T1000 (cell line): ENCODE measurements around the gene KHK.

Source experiments
- DNase-seq: peaks from one replicate; lab custom pipeline; 2025; ENCODE audit warnings: mixed read lengths; lab: John Stamatoyannopoulos, UW

KHK gene

GRCh38 chr2:27082773-27083409 is 3.7 kb upstream of the KHK start:
- no peak for DNase-seq

- no peak for DNase-seq
These were observed 2.9 kb upstream of the KHK start for GRCh38 chr2:27083410-27084296.

- no peak for DNase-seq
These were observed 2.1 kb upstream of the KHK start for GRCh38 chr2:27084297-27085061.

- no peak for DNase-seq
These were observed 1.4 kb upstream of the KHK start for GRCh38 chr2:27085062-27085672.

- no peak for DNase-seq
These were observed 891 bp upstream of the KHK start for GRCh38 chr2:27085673-27086089.

- DNase-seq = peak; percentile 89
These were observed 365 bp upstream of the KHK start for GRCh38 chr2:27086090-27086723.

GRCh38 chr2:27087823-27088410 is 1.3 kb downstream of the KHK start:
- no peak for DNase-seq

- DNase-seq = no peak
These were observed 2.1 kb downstream of the KHK start for GRCh38 chr2:27088634-27089033.

GRCh38 chr2:27089111-27089954 is 2.8 kb downstream of the KHK start:
- no peak for DNase-seq

GRCh38 chr2:27091746-27092695 is 5.4 kb downstream of the KHK start:
- no peak for DNase-seq

- DNase-seq = no peak
These were observed 6.3 kb downstream of the KHK start for GRCh38 chr2:27092696-27093429.

GRCh38 chr2:27093430-27094352 is 7.1 kb downstream of the KHK start:
- DNase-seq = no peak

- DNase-seq = no peak
These were observed 7.9 kb downstream of the KHK start for GRCh38 chr2:27094353-27094984.

- DNase-seq = no peak
These were observed 8.8 kb downstream of the KHK start for GRCh38 chr2:27095427-27095744.

GRCh38 chr2:27095745-27096651 is 9.4 kb downstream of the KHK start:
- DNase-seq = no peak

GRCh38 chr2:27096748-27097297 is 10.3 kb downstream of the KHK start:
- DNase-seq = no peak
